GM10847 (cell line): ENCODE measurements around the gene EIF4G3.

Experiments
- POLR2A ChIP-seq: IDR thresholded peaks from 2 replicates; pipeline ENCODE4 v1.6.1; 2011; ENCODE audit not compliant: insufficient read length; ENCODE audit errors: extremely low read depth

The EIF4G3 gene

DNA sequence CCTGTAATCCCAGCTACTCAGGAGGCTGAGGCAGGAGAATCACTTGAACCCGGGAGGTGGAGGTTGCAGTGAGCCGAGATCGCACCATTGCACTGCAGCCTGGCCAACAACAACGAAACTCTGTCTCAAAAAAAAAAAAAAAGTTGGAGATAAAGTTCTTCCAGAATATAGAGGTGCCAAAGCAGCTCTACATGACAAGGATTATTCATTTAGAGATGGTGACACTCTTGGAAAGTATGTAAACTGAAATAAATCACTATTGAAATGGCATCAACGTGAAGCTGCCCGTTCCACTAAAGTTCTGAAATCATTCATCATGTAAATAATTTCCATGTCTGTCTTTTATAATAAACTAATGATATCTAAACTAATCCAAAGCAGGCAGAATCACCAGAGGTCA, 14.9 kb downstream of the EIF4G3 start:
- no peak for TF ChIP-seq POLR2A

- TF ChIP-seq POLR2A: no peak
Measured at GRCh38 chr1:21160263-21160796, 16.4 kb downstream of the EIF4G3 start.

DNA sequence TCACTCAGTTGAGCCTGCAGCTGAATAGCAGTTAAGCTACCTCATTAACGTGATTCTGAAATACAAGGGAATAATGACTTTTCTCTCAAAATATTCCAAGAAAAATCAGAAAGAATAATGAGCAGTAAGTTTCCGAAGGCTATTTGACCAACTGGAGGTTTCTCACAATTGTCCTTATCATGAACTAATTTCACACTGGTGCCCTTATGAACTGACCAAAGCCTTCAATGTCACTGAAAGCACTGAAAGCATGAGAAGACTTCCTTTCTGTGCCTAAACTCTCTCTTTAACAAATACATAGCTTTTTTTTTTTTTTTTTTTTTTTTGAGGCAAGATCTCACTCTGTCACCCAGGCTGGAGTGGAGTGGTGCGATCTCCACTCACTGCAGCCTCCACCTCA, 18.8 kb downstream of the EIF4G3 start:
- TF ChIP-seq POLR2A: no peak

- no peak for TF ChIP-seq POLR2A
Measured at GRCh38 chr1:21157054-21157453, 19.6 kb downstream of the EIF4G3 start.

- no peak for TF ChIP-seq POLR2A
Measured at GRCh38 chr1:21156019-21156418, 20.7 kb downstream of the EIF4G3 start.

DNA sequence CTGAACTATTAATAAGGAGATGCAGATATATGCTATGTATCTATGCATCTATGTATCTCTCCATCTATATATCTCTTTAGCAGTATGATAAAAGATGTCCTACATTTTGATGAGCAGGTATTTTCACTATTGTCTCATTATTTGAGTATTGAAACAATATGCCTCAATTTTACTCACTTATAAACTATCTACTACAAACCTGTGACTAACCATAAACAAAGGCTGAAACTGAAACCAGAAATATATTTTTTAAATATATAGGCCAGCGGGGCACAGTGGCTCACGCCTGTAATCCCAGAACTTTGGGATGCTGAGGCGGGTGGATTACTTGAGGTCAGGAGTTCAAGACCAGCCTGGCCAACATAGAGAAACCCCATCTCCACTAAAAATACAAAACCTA, 22.0 kb downstream of the EIF4G3 start:
- no peak for TF ChIP-seq POLR2A

- no peak for TF ChIP-seq POLR2A
Measured at GRCh38 chr1:21153388-21153787, 23.3 kb downstream of the EIF4G3 start.

DNA sequence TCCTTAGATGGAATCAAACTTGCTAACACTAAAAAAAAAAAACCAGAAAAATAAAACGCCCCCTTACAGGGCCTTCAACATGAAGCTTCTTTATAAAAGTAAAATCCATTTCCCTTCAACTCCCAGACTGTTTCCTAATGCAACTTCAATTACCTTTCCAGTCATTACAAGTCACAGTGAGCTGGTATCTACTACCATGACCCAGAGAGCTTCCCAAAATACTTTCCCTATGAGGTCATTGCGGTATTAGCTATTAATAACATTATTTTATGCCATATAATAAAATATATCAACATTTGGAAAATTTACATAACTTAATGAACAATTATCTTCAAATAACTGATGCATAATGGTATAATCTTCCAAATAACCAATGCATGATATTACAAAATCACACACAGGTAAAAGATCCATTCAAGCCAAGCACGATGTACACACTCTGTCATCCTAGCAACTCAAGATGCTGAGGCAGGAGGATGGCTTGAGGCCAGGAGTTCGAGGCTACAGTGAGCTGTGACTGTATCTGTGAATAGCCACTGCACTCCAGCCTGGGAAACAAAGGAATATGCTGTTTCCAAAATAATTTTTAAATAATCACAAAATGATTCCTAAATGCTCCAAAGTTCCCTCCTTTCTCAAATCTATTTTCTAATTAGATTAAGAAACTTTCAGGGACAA, 24.1 kb downstream of the EIF4G3 start:
- TF ChIP-seq POLR2A: no peak

DNA sequence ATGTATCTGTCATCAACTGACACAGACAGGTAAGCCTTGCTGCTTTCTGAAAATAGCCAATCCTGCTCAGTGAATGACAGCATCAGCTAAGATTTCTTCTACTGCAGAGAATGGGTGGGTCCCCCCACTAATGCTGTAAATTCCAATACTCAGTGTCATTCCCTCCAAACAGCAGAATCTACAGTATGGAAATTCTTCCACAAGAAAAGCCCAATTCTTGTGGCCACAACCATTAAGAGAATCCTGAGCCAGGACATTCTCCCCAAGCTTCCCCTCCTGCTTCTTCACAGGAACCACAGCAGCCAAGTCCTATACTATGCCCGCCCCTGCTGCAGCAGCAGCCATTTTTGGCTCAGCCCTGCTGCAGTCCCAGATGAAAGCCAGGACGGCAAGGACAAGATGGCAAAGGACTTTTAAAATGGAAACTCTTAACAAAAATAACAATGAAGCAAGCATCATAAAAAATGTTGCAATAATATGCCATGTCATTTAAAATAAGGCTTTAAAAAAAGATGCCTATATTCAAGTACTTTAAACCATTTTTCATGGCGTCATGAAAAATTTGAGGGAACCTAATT, 26.8 kb downstream of the EIF4G3 start:
- TF ChIP-seq POLR2A: no peak

DNA sequence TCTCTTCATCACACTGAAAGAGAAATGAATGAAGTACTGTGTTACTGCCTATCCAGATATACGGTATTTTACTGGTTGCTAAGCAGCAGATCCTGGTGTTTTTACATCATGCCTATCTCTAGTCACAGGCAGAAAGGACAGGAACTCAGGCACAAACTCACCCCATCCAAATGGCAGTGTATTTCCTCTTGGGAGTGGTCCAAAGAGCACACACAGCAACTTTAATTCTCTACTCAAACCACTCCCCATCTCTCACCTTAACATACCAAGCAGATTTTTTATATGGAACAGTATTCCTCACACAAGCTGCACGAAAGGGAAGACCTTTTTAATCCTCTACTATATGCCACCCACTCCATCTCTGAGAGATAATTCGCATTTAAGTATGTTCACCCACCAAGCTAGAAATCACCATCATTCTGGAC, 27.3 kb downstream of the EIF4G3 start:
- TF ChIP-seq POLR2A: no peak

GRCh38 chr1:21143752-21144151, 32.9 kb downstream of the EIF4G3 start:
- no peak for TF ChIP-seq POLR2A

- no peak for TF ChIP-seq POLR2A
Measured at GRCh38 chr1:21143138-21143537, 33.6 kb downstream of the EIF4G3 start.

- no peak for TF ChIP-seq POLR2A
Measured at GRCh38 chr1:21141030-21141429, 35.7 kb downstream of the EIF4G3 start.

DNA sequence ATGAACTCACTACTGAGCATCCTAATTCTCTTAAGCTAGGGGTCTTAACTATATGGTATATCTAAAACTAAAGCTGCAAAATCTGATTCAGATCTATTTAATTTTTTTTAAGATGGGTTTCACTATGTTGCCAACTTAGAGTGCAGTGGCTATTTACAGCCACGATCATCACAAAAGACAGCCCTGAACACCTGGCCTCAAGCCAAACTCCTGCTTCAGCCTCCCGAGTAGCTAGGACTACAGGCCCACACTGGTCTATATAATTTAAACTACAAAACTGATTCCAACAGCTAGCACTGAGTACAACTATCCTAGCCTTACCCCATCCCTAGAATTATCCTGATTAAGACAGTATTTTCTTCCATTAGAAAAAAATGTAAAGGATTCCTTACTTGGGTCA, 37.1 kb downstream of the EIF4G3 start:
- TF ChIP-seq POLR2A: no peak

- TF ChIP-seq POLR2A: no peak
Measured at GRCh38 chr1:21131200-21131599, 45.5 kb downstream of the EIF4G3 start.

GRCh38 chr1:21129407-21129806, 47.3 kb downstream of the EIF4G3 start:
- TF ChIP-seq POLR2A: no peak

DNA sequence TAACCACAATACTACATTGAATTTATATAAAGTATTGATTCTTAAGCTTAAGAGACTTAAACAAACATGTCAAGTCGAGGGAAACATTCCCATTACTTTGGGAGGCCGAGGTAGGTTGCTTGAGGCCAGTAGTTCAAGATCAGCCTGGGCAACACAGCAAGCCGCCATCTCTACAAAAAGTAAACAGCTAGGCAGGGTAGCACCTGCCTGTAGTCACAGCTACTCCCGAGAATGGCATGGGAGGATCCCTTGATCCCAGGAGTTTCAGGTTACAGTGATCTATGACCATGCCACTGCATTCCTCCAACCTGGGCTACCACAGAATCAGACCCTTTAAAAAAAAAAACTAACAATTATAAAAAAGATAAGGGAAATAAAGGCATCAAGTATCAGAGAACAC, 50.4 kb downstream of the EIF4G3 start:
- TF ChIP-seq POLR2A: no peak
